Uterus (tissue), 2 donors: ENCODE data around the gene IQCK.

Experiments
- CTCF ChIP-seq, 4 experiments: fragments of 200-600 bp in 2 of 4; fragments of 450-650 bp in 2 of 4; sonication (generic) in 2 of 4; IDR thresholded peaks; one replicate each; pipeline ENCODE4 v1.5.1; 2016 to 2019; ENCODE audit warnings: antibody characterized with exemption in 4 of 4, mild to moderate bottlenecking in 2 of 4, moderate library complexity in 1 of 4
- POLR2A ChIP-seq, 2 donors: fragments of 450-650 bp; IDR thresholded peaks; one replicate each; pipeline ENCODE4 v1.6.1; 2016; ENCODE audit warnings: antibody characterized with exemption in 2 of 2, mild to moderate bottlenecking in 1 of 2, moderate library complexity in 1 of 2

- TF ChIP-seq CTCF (IDR thresholded peaks at IDR 0.05) (no peak), POLR2A (IDR thresholded peaks at IDR 0.05) (no peak)
These were observed 135.2 kb downstream of the IQCK start for GRCh38 chr16:19853132-19853741.
